Esophagus muscularis mucosa (tissue), 3 donors: ENCODE data around the gene KLHDC7A.

ENCODE experiments used
- CTCF ChIP-seq, 3 experiments: fragments of 200-600 bp in 2 of 3; fragments of 450-650 bp in 1 of 3; sonication (generic) in 2 of 3; IDR thresholded peaks; one replicate each; pipeline ENCODE4 v1.5.1; 2017 to 2019; ENCODE audit warnings: antibody characterized with exemption in 3 of 3, mild to moderate bottlenecking in 2 of 3, moderate library complexity in 1 of 3
- POLR2A ChIP-seq: fragments of 450-650 bp; IDR thresholded peaks from one replicate; pipeline ENCODE4 v1.6.1; 2017; ENCODE audit warnings: antibody characterized with exemption, moderate library complexity, mild to moderate bottlenecking, low read depth

GRCh38 chr1:18447509-18448220 lies 33.1 kb upstream of the KLHDC7A start:
- TF ChIP-seq CTCF (IDR thresholded peaks at IDR 0.05) = no peak
- TF ChIP-seq POLR2A = no peak
